ENCODE measurements around the gene AARS1. TPM values are rescaled to one million over a fixed set of nuclear protein-coding genes. Genes with fewer than 3 reads are reported as not detected.
"Not testable (repeated sequence)": the region's sequence is repeated elsewhere in the genome, so short reads cannot be mapped to it uniquely, and the experiment has no call there.

AARS1 gene
- total and polyA plus RNA-seq, 3 donors from 2014 or later: 56.8 to 68.9 (median 68.7) TPM

DNA sequence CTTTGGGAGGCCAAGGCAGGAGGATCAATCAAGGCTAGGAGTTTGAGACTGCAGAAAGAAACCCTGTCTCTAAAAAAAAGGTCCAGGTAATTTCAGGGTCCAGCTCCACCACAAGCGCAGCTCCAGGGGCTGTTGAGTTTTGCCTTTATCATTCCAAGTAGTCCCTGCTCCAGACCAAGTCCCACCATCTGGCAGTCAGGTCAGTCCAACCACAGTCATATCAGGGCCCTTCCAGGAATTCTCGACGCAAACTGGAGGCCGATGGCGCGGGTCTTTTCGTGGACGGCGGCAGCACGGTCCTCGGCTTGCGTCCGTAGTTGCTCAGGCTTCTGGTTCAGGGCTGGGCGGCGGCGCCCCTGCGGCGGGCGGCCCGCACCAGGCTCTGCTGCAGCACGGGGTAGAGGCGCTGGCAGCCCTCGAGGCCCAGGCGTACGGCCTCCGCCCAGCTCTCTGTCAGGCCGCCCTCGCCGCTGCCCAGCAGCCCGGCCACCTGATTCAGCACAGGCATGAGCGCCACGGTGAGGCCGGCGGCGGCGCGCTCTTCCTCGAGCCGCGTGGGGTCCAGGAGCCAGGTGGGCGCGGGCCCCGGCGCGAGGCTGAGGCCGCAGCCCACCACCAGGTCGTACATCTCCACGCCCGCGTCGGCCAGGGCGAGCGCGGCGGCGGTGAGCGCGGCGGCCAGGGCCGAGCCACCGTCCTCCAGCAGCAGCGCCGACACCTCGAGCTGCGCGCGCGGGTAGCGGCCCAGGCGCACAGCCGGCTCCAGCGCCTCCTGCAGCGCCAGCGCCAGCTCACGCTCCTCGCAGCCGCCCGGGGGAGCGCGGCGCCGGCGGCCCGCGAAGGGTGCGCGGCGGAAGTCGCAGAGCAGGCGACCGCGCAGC lies 38.3 kb downstream of the AARS1 start:
- Histone ChIP-seq H3K27ac (peak overlapping the region; percentile 65 to 84), H3K4me3 (peak overlapping the region; percentile 73 to 74), H3K9me3 (no peaks in the 10 kb centered on the region), H3K27me3 (no peaks in the 10 kb centered on the region), H3K4me1 (peaks cover 19% of the 10 kb centered on the region), H3K36me3 (ENCODE audit: low read depth, missing control alignments) (no peaks in the 10 kb centered on the region)
- intact Hi-C loops (cut with DNase I; ENCODE audit: low total_unique reads): no loop called here
- WGBS, 2 donors: 1 to 4% methylated on average over 4 to 24 of the region's 92 CpGs
- TF ChIP-seq, protein P1, sequence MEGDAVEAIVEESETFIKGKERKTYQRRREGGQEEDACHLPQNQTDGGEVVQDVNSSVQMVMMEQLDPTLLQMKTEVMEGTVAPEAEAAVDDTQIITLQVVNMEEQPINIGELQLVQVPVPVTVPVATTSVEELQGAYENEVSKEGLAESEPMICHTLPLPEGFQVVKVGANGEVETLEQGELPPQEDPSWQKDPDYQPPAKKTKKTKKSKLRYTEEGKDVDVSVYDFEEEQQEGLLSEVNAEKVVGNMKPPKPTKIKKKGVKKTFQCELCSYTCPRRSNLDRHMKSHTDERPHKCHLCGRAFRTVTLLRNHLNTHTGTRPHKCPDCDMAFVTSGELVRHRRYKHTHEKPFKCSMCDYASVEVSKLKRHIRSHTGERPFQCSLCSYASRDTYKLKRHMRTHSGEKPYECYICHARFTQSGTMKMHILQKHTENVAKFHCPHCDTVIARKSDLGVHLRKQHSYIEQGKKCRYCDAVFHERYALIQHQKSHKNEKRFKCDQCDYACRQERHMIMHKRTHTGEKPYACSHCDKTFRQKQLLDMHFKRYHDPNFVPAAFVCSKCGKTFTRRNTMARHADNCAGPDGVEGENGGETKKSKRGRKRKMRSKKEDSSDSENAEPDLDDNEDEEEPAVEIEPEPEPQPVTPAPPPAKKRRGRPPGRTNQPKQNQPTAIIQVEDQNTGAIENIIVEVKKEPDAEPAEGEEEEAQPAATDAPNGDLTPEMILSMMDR (IDR thresholded peaks at IDR 0.05): no peak
- TF ChIP-seq POLR2A (IDR thresholded peaks at IDR 0.05): no peak
- DNase-seq: peak; percentile 63

DNA sequence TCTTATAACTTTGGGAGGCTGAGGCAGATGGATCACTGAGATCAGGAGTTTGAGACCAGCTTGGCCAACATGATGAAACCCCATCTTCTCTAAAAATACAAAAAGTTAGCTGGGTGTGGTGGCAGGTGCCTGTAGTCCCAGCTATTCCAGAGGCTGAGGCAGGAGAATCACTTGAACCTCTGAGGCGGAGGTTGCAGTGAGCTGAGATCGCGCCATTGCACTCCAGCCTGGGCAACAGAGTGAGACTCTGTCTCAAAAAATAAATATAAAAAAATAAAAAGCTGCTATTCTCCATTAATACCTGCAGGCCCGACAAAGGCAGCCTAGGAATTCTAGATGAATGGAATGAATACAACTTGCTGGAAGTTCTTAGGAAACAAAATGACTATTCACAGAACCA lies 39.6 kb downstream of the AARS1 start:
- DNase-seq; H3K27ac ChIP-seq; H3K36me3 ChIP-seq (ENCODE audit: low read depth, missing control alignments); H3K9me3 ChIP-seq; H3K27me3 ChIP-seq; H3K4me3 ChIP-seq; intact Hi-C loops (cut with DNase I; ENCODE audit: low total_unique reads): not testable (repeated sequence)
- peaks cover 19% of the 10 kb centered on the region for H3K4me1 ChIP-seq
- WGBS, 2 donors: 59 to 69% methylated on average over 4 of the region's 4 CpGs

DNA sequence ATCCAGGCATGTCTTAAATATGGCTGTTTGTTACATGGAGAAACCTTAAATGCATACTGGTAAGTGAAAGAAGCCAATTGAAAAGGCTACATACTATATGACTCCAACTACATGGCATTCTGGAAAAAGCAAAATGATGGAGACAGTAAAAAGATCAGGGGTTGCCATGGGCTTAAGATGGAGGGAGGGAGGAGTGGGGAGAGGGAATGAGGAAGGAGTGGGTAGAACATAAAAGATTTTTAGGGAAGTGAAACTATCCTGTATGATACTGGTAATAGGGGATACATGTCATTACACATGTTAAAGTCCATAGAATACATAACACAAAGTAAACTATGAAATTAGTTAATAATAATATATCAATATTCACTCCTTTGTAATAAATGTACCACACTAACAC lies 50.5 kb downstream of the AARS1 start:
- H3K4me3 ChIP-seq; H3K4me1 ChIP-seq; H3K27me3 ChIP-seq; intact Hi-C loops (cut with DNase I; ENCODE audit: low total_unique reads); H3K27ac ChIP-seq; H3K9me3 ChIP-seq; DNase-seq; H3K36me3 ChIP-seq (ENCODE audit: low read depth, missing control alignments): not testable (repeated sequence)

DNA sequence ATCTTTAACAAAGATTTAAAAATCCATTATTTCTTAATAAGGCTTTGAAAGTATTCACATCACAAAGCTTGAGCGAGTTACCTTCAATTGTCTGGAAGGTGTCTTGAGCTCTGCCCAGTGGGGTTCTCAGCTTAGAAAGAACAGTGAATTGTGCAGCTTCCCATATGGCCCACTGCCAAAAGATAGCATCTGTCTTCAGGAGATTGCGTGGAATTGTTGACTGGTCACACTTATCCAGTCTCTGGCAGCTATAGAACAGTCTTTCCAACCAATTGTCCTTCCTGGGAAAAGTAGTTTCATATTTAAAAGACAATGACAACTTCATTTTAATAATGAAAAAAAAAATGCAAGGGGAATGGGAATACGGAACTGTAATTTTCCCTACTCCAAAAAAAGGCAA lies 57.5 kb downstream of the AARS1 start:
- H3K36me3 ChIP-seq (ENCODE audit: low read depth, missing control alignments); H3K27ac ChIP-seq; intact Hi-C loops (cut with DNase I; ENCODE audit: low total_unique reads); H3K4me1 ChIP-seq; H3K27me3 ChIP-seq; H3K4me3 ChIP-seq; H3K9me3 ChIP-seq; DNase-seq: not testable (repeated sequence)
- whole genome bisulfite sequencing, 2 donors: 78 to 80% methylated on average over 3 of the region's 3 CpGs

DNA sequence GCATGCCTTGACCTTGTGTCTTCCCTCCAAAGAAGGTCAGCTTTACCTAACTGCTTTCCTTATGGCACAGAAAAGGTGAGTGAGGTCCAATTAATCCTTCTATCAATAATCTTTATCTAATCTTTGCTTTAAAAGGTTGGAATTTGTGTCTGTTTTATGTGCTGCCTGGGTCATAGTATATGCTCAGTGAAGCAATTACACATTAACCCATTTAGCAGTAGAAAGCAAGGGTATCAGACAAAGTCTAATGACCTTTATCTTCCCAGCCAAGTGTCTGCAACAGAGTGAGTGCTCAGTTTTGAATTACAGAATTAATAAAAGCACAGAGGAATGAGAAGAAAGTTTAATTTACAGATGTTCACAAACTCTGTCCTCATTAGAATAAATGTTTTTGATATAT lies 63.3 kb downstream of the AARS1 start:
- H3K27ac ChIP-seq; H3K27me3 ChIP-seq; H3K36me3 ChIP-seq (ENCODE audit: low read depth, missing control alignments); intact Hi-C loops (cut with DNase I; ENCODE audit: low total_unique reads); H3K4me1 ChIP-seq; H3K9me3 ChIP-seq; DNase-seq; H3K4me3 ChIP-seq: not testable (repeated sequence)

DNA sequence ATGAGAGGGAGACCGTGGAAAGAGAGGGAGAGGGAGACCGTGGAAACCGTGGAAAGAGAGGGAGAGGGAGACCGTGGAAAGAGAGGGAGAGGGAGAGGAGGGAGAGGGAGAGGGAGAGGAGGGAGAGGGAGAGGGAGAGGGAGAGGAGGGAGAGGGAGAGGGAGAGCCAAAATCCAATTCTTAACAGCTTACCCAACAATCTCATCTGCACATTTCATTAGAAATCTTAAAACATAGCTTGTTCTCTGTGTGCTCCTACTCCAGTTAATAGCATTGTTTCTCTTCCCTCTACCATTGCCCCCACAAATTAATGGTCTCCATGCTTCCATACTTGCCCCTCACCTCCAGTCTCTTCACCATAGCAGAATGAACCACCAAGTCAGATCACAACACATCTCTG lies 63.9 kb downstream of the AARS1 start:
- WGBS, 2 donors: 71 to 89% methylated on average over 4 of the region's 4 CpGs
- DNase-seq: not testable (repeated sequence)

DNA sequence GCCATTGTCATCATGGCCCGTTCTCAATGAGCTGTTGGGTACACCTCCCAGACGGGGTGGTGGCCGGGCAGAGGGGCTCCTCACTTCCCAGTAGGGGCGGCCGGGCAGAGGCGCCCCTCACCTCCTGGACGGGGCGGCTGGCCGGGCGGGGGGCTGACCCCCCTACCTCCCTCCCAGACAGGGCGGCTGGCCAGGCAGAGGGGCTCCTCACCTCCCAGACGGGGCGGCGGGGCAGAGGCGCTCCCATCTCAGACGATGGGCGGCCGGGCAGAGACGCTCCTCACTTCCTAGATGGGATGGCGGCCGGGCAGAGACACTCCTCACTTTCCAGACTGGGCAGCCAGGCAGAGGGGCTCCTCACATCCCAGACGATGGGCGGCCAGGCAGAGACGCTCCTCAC lies 64.7 kb downstream of the AARS1 start:
- not testable (repeated sequence) for H3K36me3 ChIP-seq (ENCODE audit: low read depth, missing control alignments)
- WGBS, 2 donors: 83% methylated on average over 16 of the region's 24 CpGs; no CpG with 5 or more reads in 1 of the 2 donors

More for the DNA sequence above, 63.9 kb downstream of the AARS1 start:
- H3K4me1 ChIP-seq; H3K27me3 ChIP-seq; H3K4me3 ChIP-seq; H3K36me3 ChIP-seq (ENCODE audit: low read depth, missing control alignments); H3K27ac ChIP-seq; H3K9me3 ChIP-seq; intact Hi-C loops (cut with DNase I; ENCODE audit: low total_unique reads): not testable (repeated sequence)

DNA sequence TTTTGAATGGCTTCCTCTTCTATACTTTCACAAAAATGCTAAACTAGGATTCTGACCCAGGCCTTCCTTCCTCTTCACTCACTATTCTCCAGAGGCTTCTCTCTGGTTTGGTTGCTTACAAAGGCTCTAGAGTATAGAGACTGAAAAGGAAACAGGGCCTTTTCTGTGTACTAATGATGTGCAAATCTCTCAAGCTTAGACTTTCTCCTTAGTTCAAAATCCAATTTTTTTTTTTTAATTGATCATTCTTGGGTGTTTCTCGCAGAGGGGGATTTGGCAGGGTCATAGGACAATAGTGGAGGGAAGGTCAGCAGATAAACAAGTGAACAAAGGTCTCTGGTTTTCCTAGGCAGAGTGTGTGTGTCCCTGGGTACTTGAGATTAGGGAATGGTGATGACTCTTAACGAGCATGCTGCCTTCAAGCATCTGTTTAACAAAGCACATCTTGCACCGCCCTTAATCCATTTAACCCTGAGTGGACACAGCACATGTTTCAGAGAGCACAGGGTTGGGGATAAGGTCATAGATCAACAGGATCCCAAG lies 65.3 kb downstream of the AARS1 start:
- H3K27ac ChIP-seq; H3K4me1 ChIP-seq; H3K4me3 ChIP-seq; H3K27me3 ChIP-seq; H3K36me3 ChIP-seq (ENCODE audit: low read depth, missing control alignments); intact Hi-C loops (cut with DNase I; ENCODE audit: low total_unique reads); DNase-seq; H3K9me3 ChIP-seq: not testable (repeated sequence)
- 62 to 88% methylated on average over 1 of the region's 3 CpGs for WGBS, 2 donors

More for the DNA sequence above, 64.7 kb downstream of the AARS1 start:
- H3K9me3 ChIP-seq; intact Hi-C loops (cut with DNase I; ENCODE audit: low total_unique reads); H3K4me3 ChIP-seq; H3K27me3 ChIP-seq; DNase-seq; H3K4me1 ChIP-seq; H3K27ac ChIP-seq: not testable (repeated sequence)

DNA sequence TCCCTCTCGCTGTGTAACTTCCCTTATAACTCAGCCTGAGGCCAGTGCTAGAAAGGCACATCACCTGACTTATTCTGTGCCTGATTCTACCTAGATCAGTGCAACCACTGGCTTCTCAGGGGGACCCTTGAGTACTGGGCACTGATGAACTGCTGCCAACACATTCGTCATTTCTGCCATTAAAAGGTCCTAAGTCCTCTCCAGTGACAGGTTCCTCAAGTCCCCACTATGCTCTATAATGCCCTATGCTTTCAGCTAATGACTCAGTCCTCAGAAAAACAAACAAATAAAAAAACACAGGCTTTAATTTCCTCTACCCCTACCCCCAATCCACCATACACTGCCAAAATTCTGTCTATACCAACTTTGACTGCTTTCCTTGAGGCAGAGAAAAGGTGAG lies 66.1 kb downstream of the AARS1 start:
- H3K4me1 ChIP-seq; H3K27me3 ChIP-seq; intact Hi-C loops (cut with DNase I; ENCODE audit: low total_unique reads); DNase-seq; H3K4me3 ChIP-seq; H3K36me3 ChIP-seq (ENCODE audit: low read depth, missing control alignments); H3K27ac ChIP-seq; H3K9me3 ChIP-seq: not testable (repeated sequence)
- no CpG with 5 or more reads among the region's 2 CpGs for WGBS, 2 donors

DNA sequence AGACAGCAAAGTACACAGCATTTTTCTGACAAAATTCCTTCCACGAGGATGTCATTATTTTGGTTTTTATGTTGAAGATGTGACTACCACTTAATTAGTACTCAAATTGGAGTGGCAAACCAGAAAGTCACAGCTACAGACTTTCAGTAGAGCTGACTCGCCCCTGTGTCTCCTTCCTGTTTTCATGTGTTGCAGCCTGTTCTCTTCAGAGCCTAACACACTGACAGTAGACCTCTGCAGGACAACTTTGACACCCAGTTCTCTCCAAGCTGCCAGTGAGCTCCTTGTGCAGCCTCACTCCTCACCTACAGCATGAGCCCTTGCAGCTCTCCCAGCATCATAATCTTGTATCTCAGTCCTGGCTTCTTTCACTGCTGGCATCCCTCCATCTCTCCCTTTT lies 66.7 kb downstream of the AARS1 start:
- DNase-seq; H3K27me3 ChIP-seq; H3K4me1 ChIP-seq; H3K27ac ChIP-seq; intact Hi-C loops (cut with DNase I; ENCODE audit: low total_unique reads); H3K36me3 ChIP-seq (ENCODE audit: low read depth, missing control alignments); H3K4me3 ChIP-seq; H3K9me3 ChIP-seq: not testable (repeated sequence)
- WGBS, 2 donors: 52 to 80% methylated on average over 2 of the region's 2 CpGs

DNA sequence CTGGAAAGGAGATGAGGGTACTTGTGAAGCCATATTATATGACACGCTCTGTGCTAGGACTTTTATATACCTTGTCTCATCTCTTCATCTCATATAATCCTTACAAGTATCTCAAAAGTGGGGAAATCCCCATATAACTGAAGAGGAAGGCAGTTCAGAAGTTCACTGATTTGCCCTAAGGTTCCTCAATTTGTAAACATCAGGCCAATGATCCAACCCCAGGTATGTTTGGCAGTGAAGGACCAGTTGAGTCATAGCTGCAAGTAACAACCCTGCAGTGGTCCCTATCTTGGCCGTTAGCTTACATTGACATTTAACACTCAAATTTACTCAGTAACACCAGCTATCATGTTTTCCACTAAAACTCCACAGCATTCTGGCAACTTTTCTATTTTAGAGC lies 70.7 kb downstream of the AARS1 start:
- H3K4me1 ChIP-seq; H3K4me3 ChIP-seq; H3K27me3 ChIP-seq; DNase-seq; H3K9me3 ChIP-seq; intact Hi-C loops (cut with DNase I; ENCODE audit: low total_unique reads); H3K36me3 ChIP-seq (ENCODE audit: low read depth, missing control alignments); H3K27ac ChIP-seq: not testable (repeated sequence)
- 94 to 96% methylated on average over 2 of the region's 2 CpGs for WGBS, 2 donors

Data from testis (tissue), 3 donors.